H9 (cell line): ENCODE results near the gene ABL2. TPM values are rescaled to one million over a fixed set of nuclear protein-coding genes. Genes with fewer than 3 reads are reported as not detected.

Experiments used
- DNase-seq: peaks from one replicate; pipeline ENCODE4 v3.0.0-alpha.2; 2017
- H2AFZ ChIP-seq: one replicate; pipeline ENCODE4 v1.6.1; 2013; ENCODE audit warnings: mild to moderate bottlenecking, low read length, control low read depth, moderate library complexity
- H2AK5ac ChIP-seq: 2 replicates; pipeline ENCODE4 v1.6.1; 2013; ENCODE audit warnings: low read length, control low read depth, mixed read lengths; ENCODE audit not compliant: insufficient read length
- H2BK120ac ChIP-seq: one replicate; pipeline ENCODE4 v1.6.1; 2013; ENCODE audit warnings: low read depth, mild to moderate bottlenecking, low read length, control low read depth, inconsistent platforms; ENCODE audit not compliant: poor library complexity, severe bottlenecking
- H2BK12ac ChIP-seq: 2 replicates; pipeline ENCODE4 v1.6.1; 2013; ENCODE audit warnings: low read length, control low read depth, mixed read lengths, low read depth; ENCODE audit not compliant: insufficient read length
- H2BK15ac ChIP-seq: 2 replicates; pipeline ENCODE4 v1.6.1; 2013; ENCODE audit warnings: low read depth, low read length, control low read depth
- H2BK20ac ChIP-seq: one replicate; pipeline ENCODE4 v1.6.1; 2013; ENCODE audit warnings: low read depth, mild to moderate bottlenecking, low read length, control low read depth, inconsistent platforms; ENCODE audit not compliant: poor library complexity, severe bottlenecking
- H2BK5ac ChIP-seq: 2 replicates; pipeline ENCODE4 v1.6.1; 2013; ENCODE audit warnings: low read length, control low read depth, mixed read lengths; ENCODE audit not compliant: insufficient read length
- H3K14ac ChIP-seq: 2 replicates; pipeline ENCODE4 v1.6.1; 2013; ENCODE audit warnings: low read length, control low read depth; ENCODE audit not compliant: insufficient read depth
- H3K18ac ChIP-seq: 2 replicates; pipeline ENCODE4 v1.6.1; 2013; ENCODE audit warnings: low read depth, mild to moderate bottlenecking, mixed read lengths, low read length, control low read depth; ENCODE audit not compliant: insufficient read length
- H3K23ac ChIP-seq: 2 replicates; pipeline ENCODE4 v1.6.1; 2013; ENCODE audit warnings: low read length, control low read depth, mixed read lengths, low read depth; ENCODE audit not compliant: insufficient read length
- H3K23me2 ChIP-seq: 2 replicates; pipeline ENCODE4 v1.6.1; 2013; ENCODE audit warnings: low read depth, mild to moderate bottlenecking, mixed read lengths, low read length, control low read depth; ENCODE audit not compliant: insufficient read length, poor library complexity, severe bottlenecking
- H3K27ac ChIP-seq: 2 replicates; pipeline ENCODE4 v1.5.1; 2013; ENCODE audit warnings: low read length, control low read depth, mixed read lengths, low read depth; ENCODE audit not compliant: insufficient read length
- H3K27me3 ChIP-seq: 2 replicates; pipeline ENCODE4 v1.6.1; 2013; ENCODE audit warnings: low read length, control low read depth, inconsistent platforms; ENCODE audit not compliant: insufficient read depth
- H3K4ac ChIP-seq: 2 replicates; pipeline ENCODE4 v1.6.1; 2013; ENCODE audit warnings: low read depth, mild to moderate bottlenecking, control low read depth, inconsistent platforms, low read length, moderate library complexity
- H3K4me1 ChIP-seq: 2 replicates; pipeline ENCODE4 v1.6.1; 2013; ENCODE audit warnings: low read length, control low read depth, inconsistent platforms; ENCODE audit not compliant: insufficient read depth
- H3K4me2 ChIP-seq: 2 replicates; pipeline ENCODE4 v1.6.1; 2013; ENCODE audit warnings: low read length, control low read depth, mixed read lengths; ENCODE audit not compliant: insufficient read length, insufficient read depth
- H3K56ac ChIP-seq: 2 replicates; pipeline ENCODE4 v1.6.1; 2013; ENCODE audit warnings: low read depth, mild to moderate bottlenecking, mixed read lengths, low read length, control low read depth; ENCODE audit not compliant: insufficient read length
- H3K79me1 ChIP-seq: 2 replicates; pipeline ENCODE4 v1.6.1; 2013; ENCODE audit warnings: low read depth, mild to moderate bottlenecking, moderate library complexity, low read length, control low read depth, inconsistent platforms; ENCODE audit not compliant: insufficient read depth, poor library complexity, severe bottlenecking
- H3K79me2 ChIP-seq: 2 replicates; pipeline ENCODE4 v1.6.1; 2013; ENCODE audit warnings: low read length, control low read depth, inconsistent platforms; ENCODE audit not compliant: insufficient read depth
- H3K9ac ChIP-seq: 2 replicates; pipeline ENCODE4 v1.6.1; 2013; ENCODE audit warnings: low read length, control low read depth, mixed read lengths; ENCODE audit not compliant: insufficient read length; ENCODE audit errors: extremely low read depth
- H3K9me3 ChIP-seq: one replicate; pipeline ENCODE4 v1.6.1; 2013; ENCODE audit warnings: low read depth, low read length, inconsistent platforms; ENCODE audit not compliant: control insufficient read depth
- H3T11ph ChIP-seq: one replicate; pipeline ENCODE4 v1.6.1; 2013; ENCODE audit warnings: mild to moderate bottlenecking, low read length, control low read depth, inconsistent platforms
- H4K20me1 ChIP-seq: one replicate; pipeline ENCODE4 v1.6.1; 2013; ENCODE audit not compliant: control insufficient read depth, insufficient read length, insufficient read depth
- H4K5ac ChIP-seq: 2 replicates; pipeline ENCODE4 v1.6.1; 2013; ENCODE audit warnings: low read depth, mild to moderate bottlenecking, mixed read lengths, low read length, control low read depth; ENCODE audit not compliant: insufficient read length
- H4K8ac ChIP-seq: replicated peaks from 2 replicates; pipeline ENCODE4 v1.6.1; 2013; ENCODE audit warnings: low read length, control low read depth, mixed read lengths, low read depth; ENCODE audit not compliant: insufficient read length
- H4K91ac ChIP-seq: 2 replicates; pipeline ENCODE4 v1.6.1; 2013; ENCODE audit warnings: low read depth, mild to moderate bottlenecking, moderate library complexity, mixed read lengths, low read length, control low read depth; ENCODE audit not compliant: insufficient read length
- H3K27ac Mint-ChIP-seq, 3 experiments: 2 replicates in 2 of 3; 3 replicates in 1 of 3; pipeline ENCODE4 v1.8.0; 2020 to 2021; ENCODE audit warnings: mixed read lengths in 3 of 3, mild to moderate bottlenecking in 1 of 3, moderate library complexity in 1 of 3
- H3K27me3 Mint-ChIP-seq: 2 replicates; pipeline ENCODE4 v1.8.0; 2021; ENCODE audit warnings: low read depth, mild to moderate bottlenecking, moderate library complexity, mixed read lengths
- H3K36me3 Mint-ChIP-seq, 3 experiments: 2 replicates in 2 of 3; 3 replicates in 1 of 3; pipeline ENCODE4 v1.8.0; 2020 to 2021; ENCODE audit warnings: low read depth in 3 of 3, mixed read lengths in 3 of 3; ENCODE audit not compliant: insufficient read depth in 1 of 3
- H3K4me1 Mint-ChIP-seq, 2 experiments: 2 replicates each; pipeline ENCODE4 v1.8.0; 2020; ENCODE audit warnings: mixed read lengths in 2 of 2
- H3K4me3 Mint-ChIP-seq, 2 experiments: 2 replicates in 1 of 2; 3 replicates in 1 of 2; pipeline ENCODE4 v1.8.0; 2020 to 2021; ENCODE audit warnings: mild to moderate bottlenecking in 2 of 2, mixed read lengths in 2 of 2, moderate library complexity in 1 of 2
- H3K9me3 Mint-ChIP-seq, 2 experiments: 2 replicates in 1 of 2; 3 replicates in 1 of 2; pipeline ENCODE4 v1.8.0; 2020; ENCODE audit warnings: mild to moderate bottlenecking in 2 of 2, mixed read lengths in 2 of 2, moderate library complexity in 1 of 2
- WGBS: extraction: QIAGEN DNeasy Blood & Tissue Kit; methylation state at CpG from one replicate; pipeline ENCODE4 v1.1.7; 2013; ENCODE audit warnings: missing lambda C conversion rate, low lambda C conversion rate, mixed read lengths; ENCODE audit not compliant: insufficient read length; ENCODE audit errors: extremely low coverage; 5-methylcytosine and 5-hydroxymethylcytosine counted together
- total RNA-seq: library from RNA; stranded (reverse); gene quantifications from 2 replicates; pipeline ENCODE4 v1.2.1, GENCODE V29; 2021
- TF ChIP-seq, protein P1 (sequence below): fragments of 200-600 bp; sonication (generic); conservative IDR thresholded peaks from 3 replicates; pipeline ENCODE4 v1.8.0; 2021; ENCODE audit warnings: antibody characterized with exemption, mild to moderate bottlenecking

Gene ABL2
- total RNA-seq, 1 experiment from 2014 or later: 21.2 TPM

DNA sequence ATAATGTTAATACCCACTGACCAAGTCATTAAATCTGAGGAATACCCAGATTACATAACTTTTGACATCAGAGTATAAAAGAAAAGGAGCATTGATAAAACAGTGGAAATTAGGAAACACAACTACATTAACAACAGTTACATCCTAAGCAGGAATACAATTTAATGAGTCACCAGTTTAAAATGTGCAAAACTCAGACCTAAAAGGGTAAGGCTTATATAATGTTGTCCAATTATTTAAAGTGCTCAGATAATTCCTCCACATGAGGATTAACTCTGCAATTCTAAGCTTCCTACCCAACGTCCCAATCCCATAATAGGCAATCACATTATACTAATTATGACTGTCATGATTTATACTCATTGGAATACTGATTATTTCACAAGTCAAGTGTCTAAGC, 50.5 kb downstream of the ABL2 start:
- H3K79me1 ChIP-seq: peaks cover 3% of the 10 kb centered on the region
- peaks cover 2% of the 10 kb centered on the region; the same call in 1 of the 2 replicates for H3K79me2 ChIP-seq
- no peak overlapping the region for H2BK15ac ChIP-seq
- TF ChIP-seq, protein P1, sequence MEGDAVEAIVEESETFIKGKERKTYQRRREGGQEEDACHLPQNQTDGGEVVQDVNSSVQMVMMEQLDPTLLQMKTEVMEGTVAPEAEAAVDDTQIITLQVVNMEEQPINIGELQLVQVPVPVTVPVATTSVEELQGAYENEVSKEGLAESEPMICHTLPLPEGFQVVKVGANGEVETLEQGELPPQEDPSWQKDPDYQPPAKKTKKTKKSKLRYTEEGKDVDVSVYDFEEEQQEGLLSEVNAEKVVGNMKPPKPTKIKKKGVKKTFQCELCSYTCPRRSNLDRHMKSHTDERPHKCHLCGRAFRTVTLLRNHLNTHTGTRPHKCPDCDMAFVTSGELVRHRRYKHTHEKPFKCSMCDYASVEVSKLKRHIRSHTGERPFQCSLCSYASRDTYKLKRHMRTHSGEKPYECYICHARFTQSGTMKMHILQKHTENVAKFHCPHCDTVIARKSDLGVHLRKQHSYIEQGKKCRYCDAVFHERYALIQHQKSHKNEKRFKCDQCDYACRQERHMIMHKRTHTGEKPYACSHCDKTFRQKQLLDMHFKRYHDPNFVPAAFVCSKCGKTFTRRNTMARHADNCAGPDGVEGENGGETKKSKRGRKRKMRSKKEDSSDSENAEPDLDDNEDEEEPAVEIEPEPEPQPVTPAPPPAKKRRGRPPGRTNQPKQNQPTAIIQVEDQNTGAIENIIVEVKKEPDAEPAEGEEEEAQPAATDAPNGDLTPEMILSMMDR: no peak
- H4K5ac ChIP-seq: no peak overlapping the region
- no peak overlapping the region for H2BK5ac ChIP-seq
- H3K27me3 ChIP-seq: no peaks in the 10 kb centered on the region
- Mint-ChIP-seq H3K36me3 (no peaks in the 10 kb centered on the region), H3K4me3 (no peak overlapping the region), H3K27me3 (no peaks in the 10 kb centered on the region), H3K27ac (no peak overlapping the region), H3K9me3 (no peaks in the 10 kb centered on the region), H3K4me1 (peaks cover 7 to 10% of the 10 kb centered on the region in 2 experiments)
- H3K4me2 ChIP-seq: no peak overlapping the region
- no peak overlapping the region for H4K8ac ChIP-seq
- WGBS: no CpG with 5 or more reads among the region's 1 CpG
- no peak overlapping the region for H2BK12ac ChIP-seq
- H3K9me3 ChIP-seq: no peaks in the 10 kb centered on the region
- no peak overlapping the region for H3K14ac ChIP-seq
- H3K23me2 ChIP-seq: no peaks in the 10 kb centered on the region
- H3K27ac ChIP-seq: no peak overlapping the region
- H3K18ac ChIP-seq: no peak overlapping the region
- no peak overlapping the region for H3K56ac ChIP-seq
- no peak overlapping the region for H2AK5ac ChIP-seq
- no peak for DNase-seq
- H4K20me1 ChIP-seq: no peaks in the 10 kb centered on the region
- no peak overlapping the region for H3T11ph ChIP-seq
- H2AFZ ChIP-seq: no peak overlapping the region
- H3K23ac ChIP-seq: no peak overlapping the region
- H2BK120ac ChIP-seq: no peak overlapping the region
- no peaks in the 10 kb centered on the region for H3K4me1 ChIP-seq
- no peak overlapping the region for H4K91ac ChIP-seq
- H3K4ac ChIP-seq: no peak overlapping the region
- H3K9ac ChIP-seq: no peak overlapping the region
- H2BK20ac ChIP-seq: no peak overlapping the region
